ENCODE measurements around the gene ZNF366.

- TF ChIP-seq CTCF (IDR thresholded peaks at IDR 0.05) (no peak), POLR2A (IDR thresholded peaks at IDR 0.05) (no peak)
These were observed 33.1 kb downstream of the ZNF366 start for GRCh38 chr5:72474046-72474500.
